GM18505 (cell line): ENCODE measurements around the gene TMEFF2.
"Not testable (repeated sequence)": the region's sequence is repeated elsewhere in the genome, so short reads cannot be mapped to it uniquely, and the experiment has no call there.

Source experiments
- ATAC-seq: cut with Tn5 transposase; IDR thresholded peaks from one replicate; pipeline ENCODE4 v1.9.1; 2021; ENCODE audit not compliant: unreplicated experiment
- POLR2A ChIP-seq: IDR thresholded peaks from 4 replicates; pipeline ENCODE4 v1.6.1; 2011; ENCODE audit warnings: borderline replicate concordance; ENCODE audit not compliant: insufficient read depth, insufficient read length; ENCODE audit errors: extremely low read depth

TMEFF2 gene

GRCh38 chr2:192157776-192158175 lies 37.0 kb downstream of the TMEFF2 start:
- ATAC-seq: no peak

GRCh38 chr2:192155511-192156118 lies 39.1 kb downstream of the TMEFF2 start:
- no peak for TF ChIP-seq POLR2A
- no peak for ATAC-seq

More at GRCh38 chr2:192157776-192158175, 37.0 kb downstream of the TMEFF2 start:
- no peak for TF ChIP-seq POLR2A

- no peak for TF ChIP-seq POLR2A
- ATAC-seq: no peak
Measured at GRCh38 chr2:192153561-192153960, 41.2 kb downstream of the TMEFF2 start.

GRCh38 chr2:192151853-192152252 lies 42.9 kb downstream of the TMEFF2 start:
- ATAC-seq: no peak
- TF ChIP-seq POLR2A: no peak

GRCh38 chr2:192150166-192150565 lies 44.6 kb downstream of the TMEFF2 start:
- ATAC-seq: no peak

GRCh38 chr2:192148620-192149321 lies 46.0 kb downstream of the TMEFF2 start:
- no peak for ATAC-seq
- no peak for TF ChIP-seq POLR2A

More at GRCh38 chr2:192150166-192150565, 44.6 kb downstream of the TMEFF2 start:
- TF ChIP-seq POLR2A: no peak

GRCh38 chr2:192148241-192148619 lies 46.5 kb downstream of the TMEFF2 start:
- no peak for TF ChIP-seq POLR2A
- no peak for ATAC-seq

GRCh38 chr2:192146069-192147015 lies 48.4 kb downstream of the TMEFF2 start:
- ATAC-seq: no peak
- TF ChIP-seq POLR2A: no peak

GRCh38 chr2:192145496-192145895 lies 49.2 kb downstream of the TMEFF2 start:
- no peak for ATAC-seq
- no peak for TF ChIP-seq POLR2A

- ATAC-seq: no peak
- no peak for TF ChIP-seq POLR2A
Measured at GRCh38 chr2:192140236-192140839, 54.4 kb downstream of the TMEFF2 start.

- no peak for TF ChIP-seq POLR2A
- no peak for ATAC-seq
Measured at GRCh38 chr2:192139813-192140212, 54.9 kb downstream of the TMEFF2 start.

- no peak for ATAC-seq
Measured at GRCh38 chr2:192137451-192137850, 57.3 kb downstream of the TMEFF2 start.

GRCh38 chr2:192132604-192133003 lies 62.1 kb downstream of the TMEFF2 start:
- ATAC-seq: not testable (repeated sequence)

More at GRCh38 chr2:192137451-192137850, 57.3 kb downstream of the TMEFF2 start:
- TF ChIP-seq POLR2A: no peak

- ATAC-seq: not testable (repeated sequence)
Measured at GRCh38 chr2:192130312-192130711, 64.4 kb downstream of the TMEFF2 start.
